HK-2 (cell line): ENCODE data around the gene ZNF442.
"Not testable (repeated sequence)": the region's sequence is repeated elsewhere in the genome, so short reads cannot be mapped to it uniquely, and the experiment has no call there.

Experiments
- DNase-seq: peaks from one replicate; pipeline ENCODE4 v3.0.0-alpha.2; 2018; ENCODE audit not compliant: unreplicated experiment

The ZNF442 gene

GRCh38 chr19:12365236-12366162, at the start of gene ZNF442:
TSS of gene ZNF442 (minus strand) at chr19:12365683. CDS start at chr19:12363631, 2,052 bp downstream.
- peak; percentile 94 for DNase-seq

- DNase-seq = no peak
Observed at GRCh38 chr19:12411893-12412292, 46.4 kb upstream of the ZNF442 start.

GRCh38 chr19:12400633-12401502, 35.4 kb upstream of the ZNF442 start, which contains the start of gene ZNF799:
TSS of gene ZNF799 (minus strand) at chr19:12401271. CDS start at chr19:12401070, 201 bp downstream.
- peak; percentile 97 for DNase-seq

- peak; percentile 35 for DNase-seq
Observed at GRCh38 chr19:12399901-12400632, 34.6 kb upstream of the ZNF442 start.

- not testable (repeated sequence) for DNase-seq
Observed at GRCh38 chr19:12391148-12391547, 25.7 kb upstream of the ZNF442 start.

- not testable (repeated sequence) for DNase-seq
Observed at GRCh38 chr19:12386365-12386764, 20.9 kb upstream of the ZNF442 start.

- no peak for DNase-seq
Observed at GRCh38 chr19:12380444-12380737, 14.9 kb upstream of the ZNF442 start.

GRCh38 chr19:12379732-12380443, 14.4 kb upstream of the ZNF442 start:
- DNase-seq = no peak

- DNase-seq = no peak
Observed at GRCh38 chr19:12374026-12374425, 8.5 kb upstream of the ZNF442 start.

- DNase-seq = peak; percentile 20
Observed at GRCh38 chr19:12364391-12365235, 870 bp downstream of the ZNF442 start.

- not testable (repeated sequence) for DNase-seq
Observed at GRCh38 chr19:12362236-12362635, 3.2 kb downstream of the ZNF442 start.

GRCh38 chr19:12353375-12353774, 12.1 kb downstream of the ZNF442 start:
- no peak for DNase-seq

GRCh38 chr19:12350890-12351197, 14.6 kb downstream of the ZNF442 start:
- no peak for DNase-seq

- no peak for DNase-seq
Observed at GRCh38 chr19:12350185-12350889, 15.1 kb downstream of the ZNF442 start.

GRCh38 chr19:12346896-12347295, 18.6 kb downstream of the ZNF442 start:
- no peak for DNase-seq

- no peak for DNase-seq
Observed at GRCh38 chr19:12345197-12345596, 20.3 kb downstream of the ZNF442 start.

GRCh38 chr19:12333162-12334159, 32.0 kb downstream of the ZNF442 start, which contains the start of gene ZNF563:
TSS of gene ZNF563 (minus strand) at chr19:12333633. CDS start at chr19:12333482, 151 bp downstream.
- DNase-seq = peak; percentile 85

- DNase-seq = peak; percentile 5
Observed at GRCh38 chr19:12331211-12331941, 34.1 kb downstream of the ZNF442 start.
